HEK293 (cell line): Measurements from ENCODE around the gene CRIP2.

Source experiments
- AEBP2 ChIP-seq: fragments of 450-650 bp; formaldehyde crosslinking; IDR thresholded peaks from 2 replicates; pipeline ENCODE4 v1.5.1; 2016; ENCODE audit warnings: missing biosample characterization, missing genetic modification characterization, borderline replicate concordance
- GLIS2 ChIP-seq: fragments of 450-650 bp; formaldehyde crosslinking; IDR thresholded peaks from 2 replicates; pipeline ENCODE4 v1.5.1; 2016; ENCODE audit warnings: missing biosample characterization, missing genetic modification characterization
- INSM2 ChIP-seq: fragments of 450-650 bp; formaldehyde crosslinking; IDR thresholded peaks from 2 replicates; pipeline ENCODE4 v1.5.1; 2016; ENCODE audit warnings: missing biosample characterization, missing genetic modification characterization
- KLF1 ChIP-seq: fragments of 450-650 bp; formaldehyde crosslinking; IDR thresholded peaks from 2 replicates; pipeline ENCODE4 v1.5.1; 2016; ENCODE audit warnings: missing biosample characterization, missing genetic modification characterization
- KLF8 ChIP-seq: fragments of 450-650 bp; formaldehyde crosslinking; IDR thresholded peaks from 2 replicates; pipeline ENCODE4 v1.5.1; 2016; ENCODE audit warnings: missing biosample characterization, missing genetic modification characterization
- REST ChIP-seq: fragments of 450-650 bp; formaldehyde crosslinking; IDR thresholded peaks from 2 replicates; pipeline ENCODE4 v1.5.1; 2016; ENCODE audit warnings: missing biosample characterization, missing genetic modification characterization
- SCRT1 ChIP-seq: fragments of 450-650 bp; formaldehyde crosslinking; IDR thresholded peaks from 2 replicates; pipeline ENCODE4 v1.5.1; 2016; ENCODE audit warnings: missing biosample characterization, missing genetic modification characterization, borderline replicate concordance
- SCRT2 ChIP-seq: fragments of 450-650 bp; formaldehyde crosslinking; IDR thresholded peaks from 2 replicates; pipeline ENCODE4 v1.5.1; 2016; ENCODE audit warnings: missing biosample characterization, missing genetic modification characterization
- TCF7L2 ChIP-seq: IDR thresholded peaks from 2 replicates; pipeline ENCODE4 v1.6.1; 2011; ENCODE audit warnings: low read depth, mild to moderate bottlenecking, inconsistent platforms, low read length, moderate library complexity, borderline replicate concordance
- WT1 ChIP-seq: fragments of 450-650 bp; formaldehyde crosslinking; IDR thresholded peaks from 2 replicates; pipeline ENCODE4 v1.5.1; 2016; ENCODE audit warnings: missing biosample characterization, missing genetic modification characterization
- ZBTB17 ChIP-seq: fragments of 450-650 bp; formaldehyde crosslinking; IDR thresholded peaks from 2 replicates; pipeline ENCODE4 v1.5.1; 2016; ENCODE audit warnings: missing biosample characterization, missing genetic modification characterization
- ZBTB20 ChIP-seq: fragments of 450-650 bp; formaldehyde crosslinking; IDR thresholded peaks from 2 replicates; pipeline ENCODE4 v1.5.1; 2016; ENCODE audit warnings: missing biosample characterization, missing genetic modification characterization
- ZBTB21 ChIP-seq: fragments of 450-650 bp; formaldehyde crosslinking; IDR thresholded peaks from 2 replicates; pipeline ENCODE4 v1.5.1; 2017; ENCODE audit warnings: missing biosample characterization, missing genetic modification characterization
- ZNF114 ChIP-seq: fragments of 450-650 bp; formaldehyde crosslinking; IDR thresholded peaks from 2 replicates; pipeline ENCODE4 v1.5.0; 2017; ENCODE audit warnings: missing biosample characterization, missing genetic modification characterization
- ZNF169 ChIP-seq: fragments of 450-650 bp; formaldehyde crosslinking; IDR thresholded peaks from 2 replicates; pipeline ENCODE4 v1.5.1; 2016; ENCODE audit warnings: missing biosample characterization, missing genetic modification characterization
- ZNF202 ChIP-seq: fragments of 450-650 bp; formaldehyde crosslinking; IDR thresholded peaks from 2 replicates; pipeline ENCODE4 v1.5.1; 2016; ENCODE audit warnings: missing biosample characterization, missing genetic modification characterization, borderline replicate concordance
- ZNF23 ChIP-seq: fragments of 450-650 bp; formaldehyde crosslinking; IDR thresholded peaks from 2 replicates; pipeline ENCODE4 v1.5.1; 2016; ENCODE audit warnings: missing biosample characterization, missing genetic modification characterization, borderline replicate concordance
- ZNF280D ChIP-seq: fragments of 450-650 bp; formaldehyde crosslinking; IDR thresholded peaks from 2 replicates; pipeline ENCODE4 v1.5.1; 2016; ENCODE audit warnings: missing biosample characterization, missing genetic modification characterization
- ZNF335 ChIP-seq: fragments of 450-650 bp; formaldehyde crosslinking; conservative IDR thresholded peaks from 2 replicates; pipeline ENCODE4 v1.5.1; 2016; ENCODE audit warnings: missing biosample characterization, missing genetic modification characterization
- ZNF354C ChIP-seq: fragments of 450-650 bp; formaldehyde crosslinking; IDR thresholded peaks from 2 replicates; pipeline ENCODE4 v1.5.1; 2016; ENCODE audit warnings: missing biosample characterization, missing genetic modification characterization, low read depth, borderline replicate concordance
- ZNF501 ChIP-seq: fragments of 450-650 bp; formaldehyde crosslinking; IDR thresholded peaks from 2 replicates; pipeline ENCODE4 v1.5.1; 2016; ENCODE audit warnings: missing biosample characterization, missing genetic modification characterization
- ZNF555 ChIP-seq: fragments of 450-650 bp; formaldehyde crosslinking; conservative IDR thresholded peaks from 2 replicates; pipeline ENCODE4 v1.5.1; 2017; ENCODE audit warnings: missing biosample characterization, mild to moderate bottlenecking, missing genetic modification characterization, inconsistent platforms
- ZNF645 ChIP-seq: fragments of 450-650 bp; formaldehyde crosslinking; IDR thresholded peaks from 2 replicates; pipeline ENCODE4; 2016; ENCODE audit warnings: missing biosample characterization, missing genetic modification characterization
- ZNF692 ChIP-seq: fragments of 450-650 bp; formaldehyde crosslinking; IDR thresholded peaks from 2 replicates; pipeline ENCODE4 v1.5.1; 2016; ENCODE audit warnings: missing biosample characterization, missing genetic modification characterization
- ZNF707 ChIP-seq: fragments of 450-650 bp; formaldehyde crosslinking; IDR thresholded peaks from 2 replicates; pipeline ENCODE4 v1.5.1; 2016; ENCODE audit warnings: missing biosample characterization, missing genetic modification characterization
- ZNF747 ChIP-seq: fragments of 450-650 bp; formaldehyde crosslinking; IDR thresholded peaks from 2 replicates; pipeline ENCODE4 v1.5.1; 2016; ENCODE audit warnings: missing biosample characterization, missing genetic modification characterization
- ZNF785 ChIP-seq: fragments of 450-650 bp; formaldehyde crosslinking; IDR thresholded peaks from 2 replicates; pipeline ENCODE4 v1.5.1; 2016; ENCODE audit warnings: missing biosample characterization, missing genetic modification characterization
- ZNF843 ChIP-seq: fragments of 450-650 bp; formaldehyde crosslinking; IDR thresholded peaks from 2 replicates; pipeline ENCODE4 v1.5.1; 2016; ENCODE audit warnings: missing biosample characterization, missing genetic modification characterization

CRIP2 gene

GRCh38 chr14:105527826-105528585 is 53.4 kb downstream of the CRIP2 start (continued):
- TF ChIP-seq REST (0 out of 2 replicates have a peak, but pooled peaks have one; percentile 15), ZNF114 (tag by site-specific recombination) (no peak), ZNF645 (no peak), ZNF501 (tag by site-specific recombination) (0 out of 2 replicates have a peak, but pooled peaks have one; percentile 73), GLIS2 (peak; percentile 92), ZNF555 (tag by site-specific recombination) (no peak), ZNF785 (tag by site-specific recombination) (no peak), ZNF692 (tag by site-specific recombination) (peak; percentile 72; the same call in 1 of the 2 replicates), ZBTB21 (tag by site-specific recombination) (no peak), WT1 (no peak; the same call in 1 of the 2 replicates), ZNF707 (no peak), ZBTB20 (tag by site-specific recombination) (peak; percentile 100), KLF1 (tag by site-specific recombination) (no peak), INSM2 (tag by site-specific recombination) (no peak; the same call in 1 of the 2 replicates), ZBTB17 (tag by site-specific recombination) (peak; percentile 84), ZNF169 (tag by site-specific recombination) (no peak), AEBP2 (tag by site-specific recombination) (no peak), TCF7L2 (no peak), ZNF280D (tag by site-specific recombination) (no peak), KLF8 (peak; percentile 80), ZNF202 (tag by site-specific recombination) (no peak), ZNF23 (no peak), ZNF354C (tag by site-specific recombination) (no peak), ZNF747 (no peak), ZNF335 (tag by site-specific recombination) (peak; percentile 56), ZNF843 (tag by site-specific recombination) (peak; percentile 52; the same call in 1 of the 2 replicates), SCRT2 (tag by site-specific recombination) (no peak), SCRT1 (tag by site-specific recombination) (no peak)
